Neural cell (in vitro differentiated cells): ENCODE measurements around the gene ASB8. TPM values are rescaled to one million over a fixed set of nuclear protein-coding genes. Genes with fewer than 3 reads are reported as not detected.

Experiments
- H2AFZ ChIP-seq: fragments of 200-600, 300-800 bp; sonication (generic), shearing (Covaris generic); 2 replicates; pipeline ENCODE4 v1.6.0; 2014; ENCODE audit warnings: low read depth, mild to moderate bottlenecking, antibody characterized with exemption, low read length, moderate library complexity
- H3F3A ChIP-seq: fragments of 200-600 bp; shearing (Covaris generic); 2 replicates; pipeline ENCODE4 v1.6.1; 2016; ENCODE audit warnings: mild to moderate bottlenecking, moderate library complexity, mixed read lengths, antibody characterized with exemption, low read length; ENCODE audit not compliant: insufficient read depth, poor library complexity, severe bottlenecking
- H3K27ac ChIP-seq: fragments of 200-600, 300-800 bp; sonication (generic), shearing (Covaris generic); 2 replicates; pipeline ENCODE4 v1.5.1; 2014; ENCODE audit warnings: mild to moderate bottlenecking, low read length, moderate library complexity
- H3K27me3 ChIP-seq: fragments of 300-800, 200-600 bp; sonication (generic), shearing (Covaris generic); 2 replicates; pipeline ENCODE4 v1.6.0; 2014; ENCODE audit warnings: mild to moderate bottlenecking, low read depth, low read length, moderate library complexity; ENCODE audit not compliant: insufficient read depth
- H3K36me3 ChIP-seq: fragments of 300-800, 200-600 bp; sonication (generic), shearing (Covaris generic); 2 replicates; pipeline ENCODE4 v1.5.1; 2014; ENCODE audit warnings: mild to moderate bottlenecking, antibody characterized with exemption, low read length, moderate library complexity; ENCODE audit not compliant: insufficient read depth
- H3K4me2 ChIP-seq: fragments of 300-800, 200-600 bp; sonication (generic), shearing (Covaris generic); 2 replicates; pipeline ENCODE4 v1.6.0; 2014; ENCODE audit warnings: mild to moderate bottlenecking, low read length
- H3K4me3 ChIP-seq: fragments of 300-800, 200-600 bp; sonication (generic), shearing (Covaris generic); 2 replicates; pipeline ENCODE4 v1.5.1; 2014; ENCODE audit warnings: mild to moderate bottlenecking, low read length, moderate library complexity
- H3K79me2 ChIP-seq: fragments of 200-600 bp; shearing (Covaris generic); replicated peaks from 2 replicates; pipeline ENCODE4 v1.6.0; 2014; ENCODE audit warnings: mild to moderate bottlenecking, low read length, moderate library complexity; ENCODE audit not compliant: insufficient read depth
- H3K9ac ChIP-seq: fragments of 300-800, 200-600 bp; sonication (generic), shearing (Covaris generic); 2 replicates; pipeline ENCODE4 v1.6.1; 2016; ENCODE audit warnings: mild to moderate bottlenecking, low read length, mixed read lengths
- H3K9me2 ChIP-seq: fragments of 200-600 bp; shearing (Covaris generic); 2 replicates; pipeline ENCODE4 v1.6.1; 2016; ENCODE audit warnings: mild to moderate bottlenecking, low read length, mixed read lengths; ENCODE audit not compliant: insufficient read depth
- H3K9me3 ChIP-seq: fragments of 200-600, 300-800 bp; sonication (generic), shearing (Covaris generic); 2 replicates; pipeline ENCODE4 v1.6.1; 2016; ENCODE audit warnings: mild to moderate bottlenecking, mixed run types, low read length, moderate library complexity, mixed read lengths
- H4K20me1 ChIP-seq: fragments of 200-600 bp; shearing (Covaris generic); 2 replicates; pipeline ENCODE4 v1.6.1; 2016; ENCODE audit warnings: mild to moderate bottlenecking, mixed run types; ENCODE audit not compliant: insufficient read depth
- EP300 ChIP-seq: fragments of 450-650 bp; conservative IDR thresholded peaks from 2 replicates; pipeline ENCODE4 v1.6.1; 2014; ENCODE audit warnings: antibody characterized with exemption, mild to moderate bottlenecking, moderate library complexity; ENCODE audit not compliant: poor library complexity, severe bottlenecking
- MXI1 ChIP-seq: fragments of 450-650 bp; conservative IDR thresholded peaks from 2 replicates; pipeline ENCODE4 v1.6.1; 2014; ENCODE audit warnings: antibody characterized with exemption, mild to moderate bottlenecking; ENCODE audit not compliant: poor library complexity, severe bottlenecking
- POLR2AphosphoS5 ChIP-seq: IDR thresholded peaks from 2 replicates; pipeline ENCODE4 v1.6.1; 2012
- RAD21 ChIP-seq: fragments of 450-650 bp; conservative IDR thresholded peaks from 2 replicates; pipeline ENCODE4 v1.6.1; 2014; ENCODE audit warnings: antibody characterized with exemption, mild to moderate bottlenecking, moderate library complexity
- REST ChIP-seq: IDR thresholded peaks from 2 replicates; pipeline ENCODE4 v1.6.1; 2012; ENCODE audit warnings: borderline replicate concordance
- SMC3 ChIP-seq: fragments of 450-650 bp; conservative IDR thresholded peaks from 2 replicates; pipeline ENCODE4 v1.6.1; 2014; ENCODE audit warnings: antibody characterized with exemption, mild to moderate bottlenecking, moderate library complexity; ENCODE audit not compliant: poor library complexity
- TAF1 ChIP-seq: IDR thresholded peaks from 2 replicates; pipeline ENCODE4 v1.6.1; 2012; ENCODE audit warnings: low read depth
- polyA plus RNA-seq: library from polyadenylated mRNA; depleted of rRNA; stranded (reverse); fragments of >200 nt; gene quantifications from 2 replicates; pipeline ENCODE4 v1.2.3, GENCODE V29; 2014
- TF ChIP-seq, protein P1 (sequence below): fragments of 450-650 bp; IDR thresholded peaks from 2 replicates; pipeline ENCODE4 v1.5.1; 2014; ENCODE audit warnings: antibody characterized with exemption, mild to moderate bottlenecking, moderate library complexity; ENCODE audit not compliant: poor library complexity, severe bottlenecking

ASB8 gene
- polyA plus RNA-seq, 1 donor from 2014 or later: 41.7 TPM

- Histone ChIP-seq H3K79me2 (peaks cover 39% of the 10 kb centered on the region), H3K36me3 (no peaks in the 10 kb centered on the region), H3F3A (peaks cover 8% of the 10 kb centered on the region), H3K9me2 (no peaks in the 10 kb centered on the region), H3K9ac (peak overlapping the region; percentile 96), H3K27me3 (no peaks in the 10 kb centered on the region), H4K20me1 (no peaks in the 10 kb centered on the region), H3K27ac (peak overlapping the region; percentile 98), H3K9me3 (no peaks in the 10 kb centered on the region), H2AFZ (peak overlapping the region; percentile 28), H3K4me3 (peak overlapping the region; percentile 93), H3K4me2 (peak overlapping the region; percentile 97)
- TF ChIP-seq EP300 (no peak), POLR2AphosphoS5 (no peak), SMC3 (no peak), REST (no peak), MXI1 (no peak), RAD21 (no peak), TAF1 (no peak)
- TF ChIP-seq, protein P1, sequence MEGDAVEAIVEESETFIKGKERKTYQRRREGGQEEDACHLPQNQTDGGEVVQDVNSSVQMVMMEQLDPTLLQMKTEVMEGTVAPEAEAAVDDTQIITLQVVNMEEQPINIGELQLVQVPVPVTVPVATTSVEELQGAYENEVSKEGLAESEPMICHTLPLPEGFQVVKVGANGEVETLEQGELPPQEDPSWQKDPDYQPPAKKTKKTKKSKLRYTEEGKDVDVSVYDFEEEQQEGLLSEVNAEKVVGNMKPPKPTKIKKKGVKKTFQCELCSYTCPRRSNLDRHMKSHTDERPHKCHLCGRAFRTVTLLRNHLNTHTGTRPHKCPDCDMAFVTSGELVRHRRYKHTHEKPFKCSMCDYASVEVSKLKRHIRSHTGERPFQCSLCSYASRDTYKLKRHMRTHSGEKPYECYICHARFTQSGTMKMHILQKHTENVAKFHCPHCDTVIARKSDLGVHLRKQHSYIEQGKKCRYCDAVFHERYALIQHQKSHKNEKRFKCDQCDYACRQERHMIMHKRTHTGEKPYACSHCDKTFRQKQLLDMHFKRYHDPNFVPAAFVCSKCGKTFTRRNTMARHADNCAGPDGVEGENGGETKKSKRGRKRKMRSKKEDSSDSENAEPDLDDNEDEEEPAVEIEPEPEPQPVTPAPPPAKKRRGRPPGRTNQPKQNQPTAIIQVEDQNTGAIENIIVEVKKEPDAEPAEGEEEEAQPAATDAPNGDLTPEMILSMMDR: no peak
Observed at GRCh38 chr12:48184549-48184922, 27.2 kb upstream of the ASB8 start.

- no peaks in the 10 kb centered on the region for H3K9me3 ChIP-seq
- no peaks in the 10 kb centered on the region for H4K20me1 ChIP-seq
- H3K4me2 ChIP-seq: peak overlapping the region; percentile 25
- peak overlapping the region; percentile 93 for H3K4me3 ChIP-seq
- H3F3A ChIP-seq: peaks cover 8% of the 10 kb centered on the region
- no peaks in the 10 kb centered on the region for H3K27me3 ChIP-seq
- TF ChIP-seq SMC3 (no peak), EP300 (no peak), RAD21 (no peak), POLR2AphosphoS5 (peak; percentile 18)
- TF ChIP-seq, protein P1: no peak
- H3K36me3 ChIP-seq: no peaks in the 10 kb centered on the region
- H2AFZ ChIP-seq: peak overlapping the region; percentile 65
- H3K9ac ChIP-seq: peak overlapping the region; percentile 96
- no peaks in the 10 kb centered on the region for H3K9me2 ChIP-seq
- peaks cover 39% of the 10 kb centered on the region for H3K79me2 ChIP-seq
- peak overlapping the region; percentile 98 for H3K27ac ChIP-seq
Observed at GRCh38 chr12:48183876-48184548, 26.7 kb upstream of the ASB8 start.
